CD4-positive, alpha-beta T cell treated with Interleukin-15 for 4 hours (primary cell): ENCODE results near the gene CALML4.
"Not testable (repeated sequence)": the region's sequence is repeated elsewhere in the genome, so short reads cannot be mapped to it uniquely, and the experiment has no call there.

Experiments
- DNase-seq: peaks from one replicate; pipeline ENCODE4 v3.0.0-alpha.2; 2020; ENCODE audit warnings: low spot score

Gene CALML4

GRCh38 chr15:68224546-68225250 is 19.6 kb upstream of the CALML4 start:
- no peak for DNase-seq

- DNase-seq: no peak
Observed at GRCh38 chr15:68224108-68224507, 19.0 kb upstream of the CALML4 start.

GRCh38 chr15:68223171-68223570 is 18.0 kb upstream of the CALML4 start:
- no peak for DNase-seq

- not testable (repeated sequence) for DNase-seq
Observed at GRCh38 chr15:68222432-68222743, 17.3 kb upstream of the CALML4 start.

- DNase-seq: not testable (repeated sequence)
Observed at GRCh38 chr15:68221530-68222431, 16.6 kb upstream of the CALML4 start.

- DNase-seq: no peak
Observed at GRCh38 chr15:68220967-68221366, 15.8 kb upstream of the CALML4 start.

GRCh38 chr15:68220489-68220888 is 15.4 kb upstream of the CALML4 start:
- DNase-seq: no peak

- no peak for DNase-seq
Observed at GRCh38 chr15:68218847-68219798, 14.0 kb upstream of the CALML4 start.

GRCh38 chr15:68218331-68218730 is 13.2 kb upstream of the CALML4 start:
- no peak for DNase-seq

- DNase-seq: no peak
Observed at GRCh38 chr15:68217341-68217740, 12.2 kb upstream of the CALML4 start.

GRCh38 chr15:68214838-68215254 is 9.7 kb upstream of the CALML4 start:
- no peak for DNase-seq

GRCh38 chr15:68213991-68214837 is 9.1 kb upstream of the CALML4 start:
- DNase-seq: no peak

GRCh38 chr15:68213491-68213845 is 8.3 kb upstream of the CALML4 start:
- not testable (repeated sequence) for DNase-seq

- no peak for DNase-seq
Observed at GRCh38 chr15:68211656-68212320, 6.7 kb upstream of the CALML4 start.

- peak; percentile 35 for DNase-seq
Observed at GRCh38 chr15:68210821-68211655, 5.9 kb upstream of the CALML4 start.

- no peak for DNase-seq
Observed at GRCh38 chr15:68210409-68210756, 5.3 kb upstream of the CALML4 start.

GRCh38 chr15:68209735-68210408 is 4.7 kb upstream of the CALML4 start:
- DNase-seq: peak; percentile 17

- no peak for DNase-seq
Observed at GRCh38 chr15:68209272-68209671, 4.1 kb upstream of the CALML4 start.

- no peak for DNase-seq
Observed at GRCh38 chr15:68208636-68209240, 3.6 kb upstream of the CALML4 start.
